ENCODE measurements around the gene SOX6. TPM values are rescaled to one million over a fixed set of nuclear protein-coding genes. Genes with fewer than 3 reads are reported as not detected.

Gene SOX6
- total and polyA plus RNA-seq, 2 of the 13 experiments (the other 11 are each of a cell fraction or from before 2014, with no cell fraction given) = 2.6 to 11.2 TPM

DNA sequence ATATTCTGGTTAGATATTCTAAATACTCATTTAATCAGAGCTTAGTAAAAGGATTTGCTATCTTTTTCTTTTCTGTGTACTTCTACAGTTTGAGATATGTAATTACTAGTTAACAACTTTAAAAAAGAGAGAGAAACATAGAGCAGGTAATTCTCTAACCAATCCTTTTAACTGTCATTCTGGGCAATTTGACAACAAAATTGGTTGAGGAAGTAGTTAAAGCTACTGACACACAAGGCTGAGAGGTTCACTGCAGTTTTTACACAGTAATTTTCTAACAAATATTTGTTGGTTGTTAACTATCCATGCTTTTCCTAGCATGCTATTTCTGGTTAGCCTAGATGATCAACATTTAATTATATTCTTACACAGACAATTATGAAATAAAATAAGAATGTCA, 3.6 kb downstream of the SOX6 start:
- no peak overlapping the region for H3K4me2 ChIP-seq (ENCODE audit: low read depth, low read length)
- no peak overlapping the region for H3K4me3 ChIP-seq (replicated peaks in 1 of 3; ENCODE audit: insufficient read depth in 1 of 3, low read depth in 2 of 3, low read length in 3 of 3)
- FAIRE-seq (no peak), DNase-seq (ENCODE audit: low spot score) (no peak), ATAC-seq (no peak)
- H3K79me2 ChIP-seq (ENCODE audit: insufficient read depth, low read length) = peaks cover 3% of the 10 kb centered on the region
- no peaks in the 10 kb centered on the region for H4K20me1 ChIP-seq (ENCODE audit: insufficient read depth, low read length)
- ChIA-PET CTCF (ENCODE audit: low intra/inter-chr PET ratio, low total read pairs) (no interaction called here), POLR2A (no interaction called here)
- peaks cover 45% of the 10 kb centered on the region for H3K4me1 ChIP-seq (ENCODE audit: insufficient read depth, low read length)
- no peak overlapping the region for H3K27ac ChIP-seq (ENCODE audit: extremely low read length, insufficient read depth, low read length)
- no peaks in the 10 kb centered on the region for H3K9me3 ChIP-seq (ENCODE audit: low read length)
- no peaks in the 10 kb centered on the region for H3K27me3 ChIP-seq (ENCODE audit: control insufficient read depth in 1 of 2, insufficient read depth in 2 of 2, low read length in 2 of 2)
- H2AFZ ChIP-seq (ENCODE audit: low read length) = no peak overlapping the region
- no peak for TF ChIP-seq ZBTB21 (CRISPR knock-in tag; IDR thresholded peaks at IDR 0.05)
- no peak for TF ChIP-seq RARG (CRISPR knock-in tag; IDR thresholded peaks at IDR 0.05; ENCODE audit: low read depth)
- TF ChIP-seq, protein P1, sequence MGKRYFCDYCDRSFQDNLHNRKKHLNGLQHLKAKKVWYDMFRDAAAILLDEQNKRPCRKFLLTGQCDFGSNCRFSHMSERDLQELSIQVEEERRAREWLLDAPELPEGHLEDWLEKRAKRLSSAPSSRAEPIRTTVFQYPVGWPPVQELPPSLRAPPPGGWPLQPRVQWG (CRISPR knock-in tag; IDR thresholded peaks at IDR 0.05; ENCODE audit: borderline replicate concordance, low read depth) = no peak
- no peak for TF ChIP-seq ZNF205 (CRISPR knock-in tag; IDR thresholded peaks at IDR 0.05)
- TF ChIP-seq ZNF713 (CRISPR knock-in tag; IDR thresholded peaks at IDR 0.05) = no peak
- no peak for TF ChIP-seq MATR3 (CRISPR knock-in tag; IDR thresholded peaks at IDR 0.05)
- TF ChIP-seq LCORL (IDR thresholded peaks at IDR 0.05) = no peak
- TF ChIP-seq LCORL (CRISPR knock-in tag; IDR thresholded peaks at IDR 0.05) = no peak
- no peak for TF ChIP-seq GFI1 (CRISPR knock-in tag; IDR thresholded peaks at IDR 0.05; ENCODE audit: borderline replicate concordance)
- TF ChIP-seq ZFP36L1 (CRISPR knock-in tag; IDR thresholded peaks at IDR 0.05) = no peak
- TF ChIP-seq, protein P2, sequence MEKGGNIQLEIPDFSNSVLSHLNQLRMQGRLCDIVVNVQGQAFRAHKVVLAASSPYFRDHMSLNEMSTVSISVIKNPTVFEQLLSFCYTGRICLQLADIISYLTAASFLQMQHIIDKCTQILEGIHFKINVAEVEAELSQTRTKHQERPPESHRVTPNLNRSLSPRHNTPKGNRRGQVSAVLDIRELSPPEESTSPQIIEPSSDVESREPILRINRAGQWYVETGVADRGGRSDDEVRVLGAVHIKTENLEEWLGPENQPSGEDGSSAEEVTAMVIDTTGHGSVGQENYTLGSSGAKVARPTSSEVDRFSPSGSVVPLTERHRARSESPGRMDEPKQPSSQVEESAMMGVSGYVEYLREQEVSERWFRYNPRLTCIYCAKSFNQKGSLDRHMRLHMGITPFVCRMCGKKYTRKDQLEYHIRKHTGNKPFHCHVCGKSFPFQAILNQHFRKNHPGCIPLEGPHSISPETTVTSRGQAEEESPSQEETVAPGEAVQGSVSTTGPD (CRISPR knock-in tag; IDR thresholded peaks at IDR 0.05) = no peak
- TF ChIP-seq, protein P3, sequence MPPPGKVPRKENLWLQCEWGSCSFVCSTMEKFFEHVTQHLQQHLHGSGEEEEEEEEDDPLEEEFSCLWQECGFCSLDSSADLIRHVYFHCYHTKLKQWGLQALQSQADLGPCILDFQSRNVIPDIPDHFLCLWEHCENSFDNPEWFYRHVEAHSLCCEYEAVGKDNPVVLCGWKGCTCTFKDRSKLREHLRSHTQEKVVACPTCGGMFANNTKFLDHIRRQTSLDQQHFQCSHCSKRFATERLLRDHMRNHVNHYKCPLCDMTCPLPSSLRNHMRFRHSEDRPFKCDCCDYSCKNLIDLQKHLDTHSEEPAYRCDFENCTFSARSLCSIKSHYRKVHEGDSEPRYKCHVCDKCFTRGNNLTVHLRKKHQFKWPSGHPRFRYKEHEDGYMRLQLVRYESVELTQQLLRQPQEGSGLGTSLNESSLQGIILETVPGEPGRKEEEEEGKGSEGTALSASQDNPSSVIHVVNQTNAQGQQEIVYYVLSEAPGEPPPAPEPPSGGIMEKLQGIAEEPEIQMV (CRISPR knock-in tag; IDR thresholded peaks at IDR 0.05; ENCODE audit: low read depth) = no peak
- TF ChIP-seq, protein P4, sequence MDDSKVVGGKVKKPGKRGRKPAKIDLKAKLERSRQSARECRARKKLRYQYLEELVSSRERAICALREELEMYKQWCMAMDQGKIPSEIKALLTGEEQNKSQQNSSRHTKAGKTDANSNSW (CRISPR knock-in tag; IDR thresholded peaks at IDR 0.05; ENCODE audit: borderline replicate concordance) = no peak
- TF ChIP-seq MEIS1 (CRISPR knock-in tag; IDR thresholded peaks at IDR 0.05; ENCODE audit: borderline replicate concordance) = no peak
- no peak for TF ChIP-seq ZNF552 (CRISPR knock-in tag; IDR thresholded peaks at IDR 0.05; ENCODE audit: borderline replicate concordance)
- no peak for TF ChIP-seq RXRA (CRISPR knock-in tag; IDR thresholded peaks at IDR 0.05)
- no peak for TF ChIP-seq ZNF235 (CRISPR knock-in tag; IDR thresholded peaks at IDR 0.05; ENCODE audit: borderline replicate concordance)
- TF ChIP-seq ZSCAN12 (CRISPR knock-in tag; IDR thresholded peaks at IDR 0.05) = no peak
- TF ChIP-seq KLF13 (CRISPR knock-in tag; IDR thresholded peaks at IDR 0.05) = no peak
- TF ChIP-seq NONO (IDR thresholded peaks at IDR 0.05) = no peak
- no peak for TF ChIP-seq NONO (CRISPR knock-in tag; conservative IDR thresholded peaks at IDR 0.05)
- intact Hi-C loops (cut with micrococcal nuclease; ENCODE audit: unreplicated experiment) = no loop called here
- H3K36me3 ChIP-seq (replicated peaks in 1 of 2; ENCODE audit: control insufficient read depth in 1 of 2, insufficient read depth in 2 of 2, low read length in 2 of 2) = no peaks in the 10 kb centered on the region
- H3K9ac ChIP-seq (ENCODE audit: insufficient read depth, low read depth, low read length) = no peak overlapping the region
- BruUV-seq (replicated peaks) = no TSS peak
- in situ Hi-C loops (cut with HindIII; ENCODE audit: extremely low pct_ligation_motif_present, low pct_unique_long_range_greater_than_20kb) = no loop called here
